ENCODE measurements around the gene DAGLA.

DAGLA gene

DNA sequence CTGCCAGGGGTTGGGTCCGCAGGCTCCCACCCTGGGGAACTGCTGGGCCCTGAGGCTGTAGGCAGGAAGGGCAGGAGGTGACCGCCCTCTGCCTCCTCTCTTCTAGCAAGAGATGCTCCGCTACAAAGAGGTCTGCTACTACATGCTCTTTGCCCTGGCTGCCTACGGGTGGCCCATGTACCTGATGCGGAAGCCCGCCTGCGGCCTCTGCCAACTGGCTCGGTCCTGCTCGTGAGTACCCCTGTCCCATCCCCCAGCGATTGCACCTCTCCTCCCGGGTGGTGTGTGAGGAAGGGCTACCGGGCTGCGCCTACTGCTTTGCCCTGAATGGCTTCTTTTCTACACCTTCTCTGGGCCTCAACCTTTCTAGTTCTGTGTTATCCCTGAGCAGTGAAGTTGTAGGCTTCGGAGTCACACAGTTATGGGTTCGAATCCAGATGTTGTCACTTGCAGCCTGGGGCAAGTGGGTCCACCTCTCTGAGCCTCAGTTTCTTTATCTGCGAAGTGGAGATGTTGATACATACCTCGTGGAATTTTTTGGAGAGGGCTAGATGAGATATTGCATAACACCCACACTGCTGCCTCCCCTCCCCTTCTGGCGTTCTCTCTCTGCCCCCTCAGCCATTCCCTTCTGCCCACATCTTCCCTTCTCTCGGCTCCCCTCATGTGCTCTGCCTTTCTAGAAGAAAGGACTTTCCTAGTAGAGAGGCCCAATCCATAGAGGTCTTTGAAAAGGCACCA lies 51.2 kb downstream of the DAGLA start:
- no peak for DNase-seq
- Histone ChIP-seq H3K9me3 (ENCODE audit: severe bottlenecking) (no peaks in the 10 kb centered on the region), H3K36me3 (no peaks in the 10 kb centered on the region), H3K27ac (no peak overlapping the region), H3K27me3 (ENCODE audit: insufficient read depth, low read depth, severe bottlenecking) (no peaks in the 10 kb centered on the region), H3K4me3 (ENCODE audit: low read depth, low read length) (no peak overlapping the region)
- TF ChIP-seq, protein P1, sequence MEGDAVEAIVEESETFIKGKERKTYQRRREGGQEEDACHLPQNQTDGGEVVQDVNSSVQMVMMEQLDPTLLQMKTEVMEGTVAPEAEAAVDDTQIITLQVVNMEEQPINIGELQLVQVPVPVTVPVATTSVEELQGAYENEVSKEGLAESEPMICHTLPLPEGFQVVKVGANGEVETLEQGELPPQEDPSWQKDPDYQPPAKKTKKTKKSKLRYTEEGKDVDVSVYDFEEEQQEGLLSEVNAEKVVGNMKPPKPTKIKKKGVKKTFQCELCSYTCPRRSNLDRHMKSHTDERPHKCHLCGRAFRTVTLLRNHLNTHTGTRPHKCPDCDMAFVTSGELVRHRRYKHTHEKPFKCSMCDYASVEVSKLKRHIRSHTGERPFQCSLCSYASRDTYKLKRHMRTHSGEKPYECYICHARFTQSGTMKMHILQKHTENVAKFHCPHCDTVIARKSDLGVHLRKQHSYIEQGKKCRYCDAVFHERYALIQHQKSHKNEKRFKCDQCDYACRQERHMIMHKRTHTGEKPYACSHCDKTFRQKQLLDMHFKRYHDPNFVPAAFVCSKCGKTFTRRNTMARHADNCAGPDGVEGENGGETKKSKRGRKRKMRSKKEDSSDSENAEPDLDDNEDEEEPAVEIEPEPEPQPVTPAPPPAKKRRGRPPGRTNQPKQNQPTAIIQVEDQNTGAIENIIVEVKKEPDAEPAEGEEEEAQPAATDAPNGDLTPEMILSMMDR (IDR thresholded peaks at IDR 0.05; ENCODE audit: low read depth, low read length) = no peak

DNA sequence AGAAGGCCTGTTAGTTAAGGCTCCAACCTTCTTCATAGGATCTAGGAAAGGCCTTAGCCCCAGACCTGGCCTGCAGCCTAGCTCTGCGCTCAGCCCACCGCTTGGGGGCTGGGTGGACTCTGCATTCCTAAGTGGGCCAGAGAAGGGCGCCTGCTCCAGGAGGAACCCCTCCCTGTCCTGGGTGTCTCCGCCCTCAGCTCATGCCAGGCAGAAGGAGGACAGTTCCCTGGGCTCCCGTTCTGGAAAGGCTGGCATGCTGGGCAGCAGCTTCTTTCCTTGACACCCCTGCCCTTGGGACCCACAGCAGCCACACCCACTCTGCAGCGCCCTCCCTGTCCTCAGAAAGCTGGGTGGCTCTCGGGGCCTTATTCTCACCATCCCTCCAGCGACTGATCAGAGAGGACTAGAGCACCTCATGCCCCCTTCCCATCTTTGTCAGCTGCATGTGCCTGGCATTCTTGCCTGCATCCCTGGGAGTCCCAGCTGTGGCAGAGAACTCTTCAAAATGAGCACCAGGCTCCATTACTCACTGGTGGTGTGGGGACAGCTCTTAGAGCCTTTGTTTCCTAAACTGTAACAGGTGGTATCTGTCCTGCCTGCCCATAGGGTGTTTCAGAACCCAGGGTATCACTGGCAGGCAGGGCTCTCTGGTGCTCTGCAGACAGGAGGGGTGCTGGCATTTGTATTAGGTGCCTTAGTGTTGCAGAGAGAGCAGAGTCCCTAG lies 51.9 kb downstream of the DAGLA start:
- Histone ChIP-seq H3K4me3 (ENCODE audit: low read depth, low read length) (no peak overlapping the region), H3K27ac (no peak overlapping the region)

DNA sequence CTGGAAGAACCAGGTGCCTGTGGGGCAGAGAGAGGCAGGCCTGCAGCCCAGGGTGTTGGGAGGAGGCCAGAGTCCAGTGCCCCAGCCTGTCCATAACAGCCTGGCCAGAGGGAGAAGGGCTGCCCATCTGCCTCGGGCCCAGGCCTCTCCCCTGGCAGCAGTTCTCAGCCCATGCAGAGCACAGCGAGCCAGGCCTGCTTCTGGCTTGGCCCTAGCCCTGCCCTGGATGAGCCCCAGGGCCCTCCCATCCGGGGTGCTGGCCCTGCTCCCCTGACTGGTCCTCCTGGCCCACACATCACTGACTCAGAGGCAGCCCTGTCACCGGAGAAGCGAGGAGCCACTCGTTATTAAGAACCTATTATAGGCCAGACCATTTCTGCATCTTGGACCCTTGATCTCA lies 52.5 kb downstream of the DAGLA start:
- Histone ChIP-seq H3K4me3 (ENCODE audit: low read depth, low read length) (no peak overlapping the region), H3K36me3 (no peaks in the 10 kb centered on the region), H3K9me3 (ENCODE audit: severe bottlenecking) (no peaks in the 10 kb centered on the region), H3K27me3 (ENCODE audit: insufficient read depth, low read depth, severe bottlenecking) (no peaks in the 10 kb centered on the region), H3K27ac (no peak overlapping the region)
- DNase-seq = no peak
- TF ChIP-seq, protein P1 (IDR thresholded peaks at IDR 0.05; ENCODE audit: low read depth, low read length) = no peak

More for the DNA sequence above, 51.9 kb downstream of the DAGLA start:
- Histone ChIP-seq H3K36me3 (no peaks in the 10 kb centered on the region), H3K27me3 (ENCODE audit: insufficient read depth, low read depth, severe bottlenecking) (no peaks in the 10 kb centered on the region), H3K9me3 (ENCODE audit: severe bottlenecking) (no peaks in the 10 kb centered on the region)
- no peak for DNase-seq
- TF ChIP-seq, protein P1 (IDR thresholded peaks at IDR 0.05; ENCODE audit: low read depth, low read length) = no peak

DNA sequence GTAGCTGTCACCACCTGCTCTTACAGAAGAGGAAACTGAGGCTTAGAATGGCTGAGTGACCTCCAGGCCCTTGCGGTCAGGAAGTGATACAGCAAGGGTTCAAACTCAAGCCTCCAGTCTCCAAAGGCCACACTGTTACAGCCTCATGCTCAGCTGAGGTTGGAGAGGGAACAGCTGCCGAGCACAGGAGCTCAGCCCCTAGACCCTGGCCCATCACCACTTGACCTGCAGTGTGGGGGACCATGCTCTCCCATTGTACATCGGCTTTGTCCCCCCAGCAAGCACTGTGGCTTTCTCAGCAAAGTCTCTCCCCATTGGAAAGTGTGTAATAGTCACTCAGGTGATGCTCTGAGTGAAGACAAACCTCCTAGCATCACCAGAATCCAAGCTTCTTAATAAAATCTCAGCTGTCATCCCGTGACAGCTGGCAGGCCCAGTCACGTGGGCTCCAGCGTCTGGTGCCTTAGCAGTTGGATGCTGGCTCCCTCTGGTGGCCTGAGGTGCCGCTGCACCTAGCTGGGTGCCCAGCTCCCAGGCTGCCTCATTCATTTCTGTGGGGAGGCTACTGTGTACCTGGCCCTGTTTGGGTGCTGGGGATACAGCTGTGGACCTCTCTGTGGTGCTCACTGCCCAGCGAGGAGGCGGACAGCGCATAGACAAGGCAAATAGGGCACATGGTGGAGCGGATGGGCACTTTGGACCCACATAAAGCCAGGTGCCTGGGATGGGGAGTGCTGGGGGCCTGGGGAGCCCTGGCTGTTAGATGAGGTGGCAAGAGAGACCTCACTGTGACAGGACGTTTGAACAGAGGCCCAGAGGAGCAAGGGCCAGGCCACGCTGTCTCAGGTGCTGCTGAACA lies 53.2 kb downstream of the DAGLA start:
- Histone ChIP-seq H3K36me3 (no peaks in the 10 kb centered on the region), H3K4me3 (ENCODE audit: low read depth, low read length) (no peak overlapping the region), H3K27me3 (ENCODE audit: insufficient read depth, low read depth, severe bottlenecking) (no peaks in the 10 kb centered on the region), H3K27ac (no peak overlapping the region; the same call in 1 of the 2 replicates), H3K9me3 (ENCODE audit: severe bottlenecking) (no peaks in the 10 kb centered on the region)
- DNase-seq = peak; percentile 87
- TF ChIP-seq, protein P1 (IDR thresholded peaks at IDR 0.05; ENCODE audit: low read depth, low read length) = peak; percentile 98

DNA sequence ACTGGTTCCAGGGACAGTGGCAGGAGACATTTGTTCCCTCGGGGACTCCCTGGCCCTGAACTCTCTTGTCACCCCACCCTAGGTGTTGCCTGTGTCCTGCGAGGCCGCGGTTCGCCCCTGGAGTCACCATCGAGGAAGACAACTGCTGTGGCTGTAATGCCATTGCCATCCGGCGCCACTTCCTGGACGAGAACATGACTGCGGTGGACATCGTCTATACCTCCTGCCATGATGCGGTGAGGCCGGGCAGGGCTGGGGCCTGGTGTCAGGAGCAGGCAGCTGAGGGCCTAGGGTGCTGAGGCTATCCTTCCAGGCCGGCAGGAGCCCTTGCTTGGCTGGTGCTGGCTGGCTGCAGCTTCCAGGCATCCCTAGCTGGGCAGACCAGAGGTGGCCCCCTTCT lies 54.6 kb downstream of the DAGLA start:
- H3K27ac ChIP-seq = no peak overlapping the region
- TF ChIP-seq, protein P1 (IDR thresholded peaks at IDR 0.05; ENCODE audit: low read depth, low read length) = no peak
- H3K9me3 ChIP-seq (ENCODE audit: severe bottlenecking) = no peaks in the 10 kb centered on the region
- no peak for DNase-seq
- H3K4me3 ChIP-seq (ENCODE audit: low read depth, low read length) = no peak overlapping the region
- H3K27me3 ChIP-seq (ENCODE audit: insufficient read depth, low read depth, severe bottlenecking) = no peaks in the 10 kb centered on the region
- H3K36me3 ChIP-seq = no peaks in the 10 kb centered on the region

Data from WERI-Rb-1 (cell line).